GM19324 (cell line): Measurements from ENCODE around the gene CDKN1C.

Experiments used
- ATAC-seq: cut with Tn5 transposase; IDR thresholded peaks from one replicate; pipeline ENCODE4 v1.9.1; 2021; ENCODE audit warnings: mild to moderate bottlenecking, moderate library complexity; ENCODE audit not compliant: unreplicated experiment, low FRiP score

The CDKN1C gene

DNA sequence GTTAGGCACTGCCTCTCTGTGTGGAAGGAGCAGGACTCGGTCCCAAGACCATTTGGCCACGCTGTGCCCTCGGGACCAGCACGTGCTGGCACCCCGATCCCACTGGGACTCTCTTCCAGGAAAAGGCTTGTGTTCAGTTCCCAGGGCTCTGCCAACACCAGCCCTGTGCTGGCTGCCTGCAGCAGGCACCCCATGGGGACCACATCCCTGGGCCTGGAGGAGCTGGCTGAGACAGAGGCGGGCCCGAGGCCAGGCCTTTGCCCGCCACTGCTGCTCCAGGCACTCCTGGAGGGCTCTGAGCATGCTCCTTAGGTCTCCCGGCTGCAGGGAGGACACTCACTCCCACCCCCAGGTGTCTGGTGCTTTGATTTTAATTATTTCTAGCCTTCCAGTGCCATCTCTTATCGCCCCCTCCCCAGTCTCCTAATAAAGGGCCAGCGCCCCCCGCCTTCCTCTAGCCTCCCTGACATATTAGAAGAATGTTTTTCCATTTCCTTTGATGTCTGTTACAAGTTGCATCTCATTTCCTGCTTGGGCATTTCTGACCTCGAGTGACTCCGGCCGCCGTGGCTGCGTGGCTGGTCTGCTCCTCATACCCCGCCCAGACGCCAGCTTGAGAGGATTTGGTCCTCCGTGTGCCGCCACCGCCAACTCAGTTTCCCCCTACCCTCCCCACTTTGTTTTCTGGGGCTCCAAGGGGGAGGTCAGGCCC, 14.4 kb downstream of the CDKN1C start:
- no peak for ATAC-seq

DNA sequence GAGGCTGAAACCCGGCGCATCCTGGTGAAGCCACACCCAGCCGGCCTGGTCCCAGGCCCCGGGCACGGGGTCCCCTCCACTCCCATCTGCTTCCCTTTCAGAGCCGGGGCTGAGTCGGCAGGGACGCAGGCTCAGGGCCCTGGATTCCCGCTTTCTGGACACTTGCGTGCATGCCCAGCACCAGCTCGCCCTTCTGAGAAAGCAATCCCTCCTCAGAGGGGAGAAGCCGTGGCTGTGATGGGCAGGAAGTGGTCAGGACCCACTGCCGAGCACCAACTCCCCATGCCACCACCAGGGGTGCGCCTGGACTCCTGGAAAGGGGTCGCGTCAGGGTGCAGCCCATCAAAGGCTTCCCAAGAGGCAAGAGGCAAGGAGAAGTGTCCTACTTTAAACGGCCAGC, 15.1 kb downstream of the CDKN1C start:
- ATAC-seq, result no peak

DNA sequence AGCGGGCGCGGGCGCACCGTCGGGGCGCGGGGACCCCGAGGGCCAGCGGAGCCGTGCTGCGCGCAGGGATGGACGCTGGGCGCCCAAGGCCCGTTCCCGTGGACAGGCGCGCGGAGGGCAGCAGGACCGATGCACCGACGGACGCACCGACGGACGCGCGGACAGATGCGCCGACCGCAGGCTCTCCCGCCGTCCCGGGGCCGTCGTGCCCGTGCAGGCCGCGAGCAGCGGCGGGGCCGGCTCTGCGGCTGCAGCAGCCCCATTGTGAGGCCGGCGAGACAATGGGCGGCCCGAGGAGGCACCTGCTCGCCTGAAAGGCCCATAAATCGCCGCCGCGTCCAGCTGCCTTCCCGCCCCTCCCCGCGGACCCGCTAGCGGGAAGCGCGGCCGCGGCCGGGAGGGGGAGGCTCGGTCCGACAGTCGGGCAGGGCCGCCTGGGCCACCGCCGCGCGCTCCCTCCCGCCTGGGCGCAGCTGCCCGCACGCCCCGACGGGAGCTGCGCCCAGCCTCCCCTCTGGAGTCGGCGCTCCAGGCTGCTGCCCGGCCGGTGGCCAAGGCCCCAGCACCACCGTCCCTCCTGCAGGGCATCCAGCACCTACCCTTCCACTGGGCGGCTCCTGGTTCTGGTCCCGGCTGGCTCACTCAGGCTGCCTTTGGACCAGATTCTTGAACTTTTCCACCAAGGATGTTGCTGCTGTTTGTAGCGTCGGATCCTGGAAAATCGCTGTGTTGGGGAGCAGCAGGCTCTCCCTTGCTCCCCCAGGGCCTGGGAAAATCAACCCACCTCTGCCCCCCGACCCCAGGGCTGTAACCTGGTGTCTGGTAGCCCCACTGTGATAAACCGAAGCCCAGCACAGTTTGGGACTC, 15.8 kb downstream of the CDKN1C start:
- no peak for ATAC-seq

DNA sequence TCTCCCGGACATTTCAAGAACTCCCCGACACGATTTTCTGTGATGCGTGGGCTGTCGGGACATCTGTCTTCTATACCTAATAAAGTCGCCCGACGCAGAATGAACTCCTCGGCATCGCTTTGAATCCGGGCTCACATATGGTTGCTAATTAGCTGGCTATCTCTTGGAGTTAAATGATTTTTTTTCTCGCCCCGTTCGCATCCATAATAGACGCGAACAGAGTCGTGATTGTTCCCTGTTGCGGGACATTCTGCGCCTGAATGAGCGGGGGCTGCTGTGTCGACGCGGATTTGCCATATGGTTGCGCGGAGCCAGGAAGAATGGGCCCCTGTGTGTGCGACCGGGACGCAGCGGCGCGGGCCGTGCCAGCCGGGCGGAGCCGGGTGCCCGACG, 16.4 kb downstream of the CDKN1C start:
- ATAC-seq, result no peak

GRCh38 chr11:2868506-2869133, 17.0 kb downstream of the CDKN1C start:
- no peak for ATAC-seq

DNA sequence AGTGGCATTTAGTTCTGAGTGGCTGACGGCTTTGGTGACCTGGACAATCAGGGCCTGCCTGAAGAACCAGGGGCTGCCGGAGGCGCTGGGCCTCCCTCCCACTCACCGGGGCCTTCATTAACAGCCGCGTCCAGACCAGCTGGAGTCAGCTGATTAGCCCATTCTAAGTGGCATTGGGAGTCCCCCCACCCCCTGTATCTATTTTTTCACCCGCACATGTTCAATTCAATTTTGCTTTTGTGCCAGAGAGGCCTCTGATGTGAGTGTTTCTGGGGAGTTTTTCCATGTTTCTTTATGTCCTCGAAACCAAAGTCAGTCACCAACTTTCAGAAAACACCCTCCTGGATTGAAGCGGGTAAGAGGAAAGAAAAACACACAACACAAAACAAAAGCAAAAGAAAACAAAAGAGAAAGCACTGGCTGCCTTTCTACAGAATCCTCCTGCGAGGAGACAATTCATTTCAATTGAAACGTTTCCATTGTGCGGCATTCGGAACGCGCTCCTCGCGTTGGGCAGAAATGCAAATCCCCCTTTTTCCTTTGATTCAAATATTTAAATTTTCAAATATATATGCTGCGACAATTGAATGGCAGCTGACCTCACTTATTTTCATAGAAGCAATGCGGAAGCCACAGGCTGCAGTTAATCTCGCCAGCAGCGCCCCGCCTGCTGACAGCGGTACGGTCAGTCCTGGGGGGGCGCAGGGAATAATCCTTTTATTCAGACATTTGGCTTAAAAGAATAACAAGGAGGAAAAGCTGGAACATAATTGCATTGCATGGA, 17.7 kb downstream of the CDKN1C start:
- ATAC-seq, result no peak

DNA sequence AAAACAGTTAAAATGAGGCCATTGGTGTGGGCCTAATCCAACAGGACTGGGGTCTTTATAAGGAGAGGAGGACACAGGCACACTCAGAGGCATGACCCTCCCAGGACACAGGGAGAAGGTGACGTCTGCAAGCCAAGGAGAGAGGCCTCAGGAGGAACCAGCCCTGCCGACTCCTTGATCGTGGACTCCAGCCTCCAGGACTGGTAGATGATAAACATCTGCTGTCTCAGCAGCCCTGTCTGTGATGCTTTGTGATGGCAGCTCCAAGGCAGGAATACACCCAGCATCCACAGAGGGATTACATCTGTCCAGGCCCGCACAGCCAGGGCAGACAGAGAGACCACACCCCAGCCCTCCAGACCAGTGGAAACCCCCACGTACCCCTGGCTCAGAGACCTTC, 18.4 kb downstream of the CDKN1C start:
- ATAC-seq, result no peak

GRCh38 chr11:2865922-2866577, 19.5 kb downstream of the CDKN1C start:
- no peak for ATAC-seq

DNA sequence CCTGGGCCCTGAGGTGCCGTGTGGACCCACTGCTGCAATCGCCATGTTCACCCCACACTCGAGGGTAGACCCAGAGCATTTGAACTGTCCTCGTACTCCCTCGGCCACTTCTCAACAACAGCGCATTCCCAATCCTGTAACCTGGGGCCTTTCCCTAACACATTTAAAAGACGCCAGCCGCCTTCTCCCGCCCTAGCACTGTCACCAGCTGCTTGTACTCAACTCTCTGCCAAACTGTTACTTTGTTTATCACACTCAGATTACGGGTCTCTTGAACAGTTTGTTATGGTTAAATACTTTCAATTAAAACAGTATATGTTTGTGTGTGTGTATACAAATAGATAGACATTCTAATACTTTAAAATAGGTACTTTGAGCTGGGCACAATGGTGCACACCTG, 20.7 kb downstream of the CDKN1C start:
- ATAC-seq, result no peak

DNA sequence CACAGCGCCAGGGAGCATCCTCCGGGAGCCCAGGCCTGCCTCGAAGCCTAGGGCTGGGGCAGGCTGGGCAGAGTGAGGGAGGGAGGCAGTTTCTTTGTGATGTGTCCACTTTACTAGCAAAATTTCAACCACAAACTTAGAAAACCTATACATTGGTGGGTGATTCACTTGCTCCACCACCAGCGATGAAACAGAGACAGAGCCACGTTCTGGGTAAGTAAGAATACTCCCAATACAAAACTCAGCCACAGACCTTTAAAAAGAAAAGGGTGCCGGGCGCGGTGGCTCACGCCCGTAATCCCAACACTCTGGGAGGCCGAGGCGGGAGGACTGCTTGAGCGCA, 22.3 kb downstream of the CDKN1C start:
- ATAC-seq, result no peak

DNA sequence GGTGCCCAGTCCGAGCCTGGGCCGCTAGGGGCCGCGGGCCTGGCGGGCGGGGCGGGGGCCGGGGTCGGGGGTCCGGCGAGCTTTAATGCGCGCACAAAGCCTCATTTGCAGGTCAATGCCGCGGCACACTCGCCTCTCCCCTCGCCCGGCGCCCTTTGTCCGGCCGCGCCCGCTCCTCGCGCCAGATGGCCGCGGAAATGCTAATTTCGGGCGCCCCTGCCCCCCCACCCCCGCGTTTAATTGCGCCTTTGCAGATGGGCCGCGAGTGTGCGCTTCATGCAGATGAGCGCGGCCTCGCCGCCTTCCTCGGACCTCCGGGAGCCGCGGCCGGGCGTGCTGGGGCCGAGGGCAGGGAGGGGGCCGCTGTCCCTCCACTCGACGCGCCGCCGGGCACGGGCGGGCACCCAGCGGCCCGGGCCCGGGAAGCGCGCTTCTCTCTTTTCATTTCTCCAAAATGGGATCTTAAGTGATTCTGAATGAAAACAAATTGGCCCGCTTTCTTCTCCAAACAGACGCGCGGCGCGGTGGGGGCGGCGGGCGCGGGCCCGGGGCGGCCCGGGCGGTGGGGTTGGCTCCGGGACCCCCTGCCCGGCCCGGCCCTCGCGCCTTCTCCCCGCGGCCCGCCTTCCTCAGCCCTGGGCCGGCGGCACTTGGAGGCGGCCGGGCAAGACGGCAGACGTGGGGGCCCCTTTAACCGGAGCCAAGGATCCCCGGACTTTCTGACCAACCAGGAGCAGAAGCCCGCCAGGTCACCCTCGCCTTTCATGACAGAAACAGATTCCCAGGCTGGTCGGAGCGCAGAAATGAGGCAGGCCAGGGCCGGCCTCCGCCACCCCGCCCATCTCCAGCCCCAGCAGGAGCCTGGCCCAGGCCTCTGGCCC, 22.9 kb downstream of the CDKN1C start:
- ATAC-seq, result no peak

DNA sequence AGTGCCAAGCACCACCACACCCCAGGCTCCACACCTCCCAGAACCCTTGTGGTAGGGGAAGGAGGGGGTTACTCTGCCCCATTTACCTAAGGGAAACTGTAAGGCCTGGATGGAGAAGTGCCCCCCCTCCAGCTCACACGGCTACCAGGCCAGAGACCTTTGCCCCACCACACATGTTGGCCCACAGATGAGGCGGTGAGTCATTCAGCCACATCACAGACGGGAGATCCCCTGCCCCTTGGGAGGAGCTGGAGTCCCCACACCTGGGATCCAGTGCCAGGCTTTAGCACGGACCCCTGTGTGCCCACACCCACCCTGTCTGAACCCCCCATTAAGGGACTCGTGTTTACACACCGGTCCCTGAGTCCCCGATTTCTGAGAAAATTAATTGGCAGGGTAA, 24.9 kb downstream of the CDKN1C start:
- no peak for ATAC-seq

GRCh38 chr11:2859699-2860037, 25.9 kb downstream of the CDKN1C start:
- ATAC-seq, result no peak

GRCh38 chr11:2858995-2859698, 26.4 kb downstream of the CDKN1C start:
- no peak for ATAC-seq

DNA sequence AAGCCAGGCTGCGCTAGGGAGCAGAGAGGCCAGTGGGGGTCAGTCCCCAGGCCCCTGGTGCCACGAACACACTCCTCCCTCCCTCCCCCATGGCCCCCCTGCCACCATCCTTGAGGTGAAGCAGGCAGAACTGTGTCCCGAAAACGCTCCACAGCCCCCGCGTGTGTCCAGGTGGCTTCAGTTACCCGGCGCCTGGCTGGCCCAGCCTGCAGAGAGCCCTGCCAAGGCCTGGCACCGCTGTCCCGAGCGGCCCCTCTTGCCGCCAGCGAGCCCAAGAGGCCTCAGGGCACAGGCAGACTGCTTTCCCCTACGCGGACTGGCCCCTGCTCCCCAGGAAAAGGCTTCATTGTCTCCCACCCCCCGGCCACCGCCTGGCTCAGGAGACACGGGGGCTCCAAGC, 27.7 kb downstream of the CDKN1C start:
- no peak for ATAC-seq

GRCh38 chr11:2857276-2857675, 28.3 kb downstream of the CDKN1C start:
- ATAC-seq, result no peak

- no peak for ATAC-seq
Observed at GRCh38 chr11:2855162-2855561, 30.4 kb downstream of the CDKN1C start.

- ATAC-seq, result no peak
Observed at GRCh38 chr11:2853997-2854560, 31.5 kb downstream of the CDKN1C start.

GRCh38 chr11:2853401-2853800, 32.2 kb downstream of the CDKN1C start:
- no peak for ATAC-seq
